ENCODE data around the gene CAMSAP2. TPM values are rescaled to one million over a fixed set of nuclear protein-coding genes. Genes with fewer than 3 reads are reported as not detected.

Gene CAMSAP2
- total RNA-seq, 1 experiment from 2014 or later: 23.4 TPM

GRCh38 chr1:200861937-200862647 is 123.4 kb downstream of the CAMSAP2 start:
- no TSS peak for BruUV-seq (replicated peaks)
- intact Hi-C loops (cut with micrococcal nuclease; ENCODE audit: unreplicated experiment): no loop called here
- POLR2A ChIA-PET: no interaction called here

GRCh38 chr1:200862713-200863415 is 124.2 kb downstream of the CAMSAP2 start:
- Histone ChIP-seq H3K36me3 (ENCODE audit: control insufficient read depth, insufficient read depth, low read length) (no peaks in the 10 kb centered on the region), H3K27me3 (replicated peaks; ENCODE audit: control insufficient read depth, insufficient read depth, low read length) (no peaks in the 10 kb centered on the region), H3K4me1 (no peaks in the 10 kb centered on the region), H3K4me3 (ENCODE audit: low read depth, low read length) (no peak overlapping the region), H3K9me3 (no peaks in the 10 kb centered on the region)
- peaks cover 28% of the 10 kb centered on the region for H3K36me3 Mint-ChIP-seq (ENCODE audit: insufficient read depth, unreplicated experiment)
- ChIA-PET CTCF (no interaction called here), POLR2A (no interaction called here)
- no peak overlapping the region for H3K4me3 Mint-ChIP-seq (ENCODE audit: unreplicated experiment)
- TF ChIP-seq CTCF (IDR thresholded peaks at IDR 0.05; ENCODE audit: insufficient read depth in 1 of 2, low read depth in 1 of 2, low read length in 1 of 2, severe bottlenecking in 1 of 2, unreplicated experiment in 1 of 2): no peak
- no TSS peak for BruUV-seq (replicated peaks)
- no peaks in the 10 kb centered on the region for H3K4me1 Mint-ChIP-seq (ENCODE audit: low read depth, unreplicated experiment)
- intact Hi-C loops (cut with micrococcal nuclease; ENCODE audit: unreplicated experiment): no loop called here
- no peaks in the 10 kb centered on the region for H3K27me3 Mint-ChIP-seq (ENCODE audit: insufficient read depth, unreplicated experiment)
- DNase-seq: no peak
- no peak overlapping the region for H3K27ac Mint-ChIP-seq (ENCODE audit: unreplicated experiment)
- H3K9me3 Mint-ChIP-seq (ENCODE audit: unreplicated experiment): no peaks in the 10 kb centered on the region

More at GRCh38 chr1:200861937-200862647, 123.4 kb downstream of the CAMSAP2 start:
- CTCF ChIA-PET: no interaction called here
- DNase-seq: no peak
- H3K27me3 Mint-ChIP-seq (ENCODE audit: insufficient read depth, unreplicated experiment): no peaks in the 10 kb centered on the region
- H3K4me3 ChIP-seq (ENCODE audit: low read depth, low read length): no peak overlapping the region
- no peaks in the 10 kb centered on the region for H3K4me1 ChIP-seq
- no peaks in the 10 kb centered on the region for H3K9me3 ChIP-seq
- no peak overlapping the region for H3K4me3 Mint-ChIP-seq (ENCODE audit: unreplicated experiment)
- no peaks in the 10 kb centered on the region for H3K4me1 Mint-ChIP-seq (ENCODE audit: low read depth, unreplicated experiment)
- peaks cover 25% of the 10 kb centered on the region for H3K36me3 Mint-ChIP-seq (ENCODE audit: insufficient read depth, unreplicated experiment)
- no peaks in the 10 kb centered on the region for H3K27me3 ChIP-seq (replicated peaks; ENCODE audit: control insufficient read depth, insufficient read depth, low read length)
- no peaks in the 10 kb centered on the region for H3K9me3 Mint-ChIP-seq (ENCODE audit: unreplicated experiment)
- TF ChIP-seq CTCF (IDR thresholded peaks at IDR 0.05; ENCODE audit: insufficient read depth in 1 of 2, low read depth in 1 of 2, low read length in 1 of 2, severe bottlenecking in 1 of 2, unreplicated experiment in 1 of 2): no peak
- H3K27ac Mint-ChIP-seq (ENCODE audit: unreplicated experiment): no peak overlapping the region
- H3K36me3 ChIP-seq (ENCODE audit: control insufficient read depth, insufficient read depth, low read length): no peaks in the 10 kb centered on the region

- ChIA-PET POLR2A (no interaction called here), CTCF (no interaction called here)
- no peaks in the 10 kb centered on the region for H3K4me1 ChIP-seq
- H3K9me3 Mint-ChIP-seq (ENCODE audit: unreplicated experiment): no peaks in the 10 kb centered on the region
- H3K27me3 Mint-ChIP-seq (ENCODE audit: insufficient read depth, unreplicated experiment): no peaks in the 10 kb centered on the region
- no peaks in the 10 kb centered on the region for H3K27me3 ChIP-seq (replicated peaks; ENCODE audit: control insufficient read depth, insufficient read depth, low read length)
- H3K27ac Mint-ChIP-seq (ENCODE audit: unreplicated experiment): no peak overlapping the region
- no peak for DNase-seq
- H3K9me3 ChIP-seq: no peaks in the 10 kb centered on the region
- TF ChIP-seq CTCF (IDR thresholded peaks at IDR 0.05; ENCODE audit: insufficient read depth in 1 of 2, low read depth in 1 of 2, low read length in 1 of 2, severe bottlenecking in 1 of 2, unreplicated experiment in 1 of 2): no peak
- H3K36me3 ChIP-seq (ENCODE audit: control insufficient read depth, insufficient read depth, low read length): no peaks in the 10 kb centered on the region
- no peak overlapping the region for H3K4me3 ChIP-seq (ENCODE audit: low read depth, low read length)
- H3K4me1 Mint-ChIP-seq (ENCODE audit: low read depth, unreplicated experiment): no peaks in the 10 kb centered on the region
- H3K36me3 Mint-ChIP-seq (ENCODE audit: insufficient read depth, unreplicated experiment): peaks cover 28% of the 10 kb centered on the region
- no peak overlapping the region for H3K4me3 Mint-ChIP-seq (ENCODE audit: unreplicated experiment)
- no TSS peak for BruUV-seq (replicated peaks)
- intact Hi-C loops (cut with micrococcal nuclease; ENCODE audit: unreplicated experiment): no loop called here
Observed at GRCh38 chr1:200866116-200866515, 127.4 kb downstream of the CAMSAP2 start.
